Inflammatory macrophage (primary cell): ENCODE measurements around the gene LIN9.
"Not testable (repeated sequence)": the region's sequence is repeated elsewhere in the genome, so short reads cannot be mapped to it uniquely, and the experiment has no call there.

Source experiments
- DNase-seq, 2 donors: peaks; one replicate each; pipeline ENCODE4 v3.0.0-alpha.2; 2020 to 2022

LIN9 gene

DNA sequence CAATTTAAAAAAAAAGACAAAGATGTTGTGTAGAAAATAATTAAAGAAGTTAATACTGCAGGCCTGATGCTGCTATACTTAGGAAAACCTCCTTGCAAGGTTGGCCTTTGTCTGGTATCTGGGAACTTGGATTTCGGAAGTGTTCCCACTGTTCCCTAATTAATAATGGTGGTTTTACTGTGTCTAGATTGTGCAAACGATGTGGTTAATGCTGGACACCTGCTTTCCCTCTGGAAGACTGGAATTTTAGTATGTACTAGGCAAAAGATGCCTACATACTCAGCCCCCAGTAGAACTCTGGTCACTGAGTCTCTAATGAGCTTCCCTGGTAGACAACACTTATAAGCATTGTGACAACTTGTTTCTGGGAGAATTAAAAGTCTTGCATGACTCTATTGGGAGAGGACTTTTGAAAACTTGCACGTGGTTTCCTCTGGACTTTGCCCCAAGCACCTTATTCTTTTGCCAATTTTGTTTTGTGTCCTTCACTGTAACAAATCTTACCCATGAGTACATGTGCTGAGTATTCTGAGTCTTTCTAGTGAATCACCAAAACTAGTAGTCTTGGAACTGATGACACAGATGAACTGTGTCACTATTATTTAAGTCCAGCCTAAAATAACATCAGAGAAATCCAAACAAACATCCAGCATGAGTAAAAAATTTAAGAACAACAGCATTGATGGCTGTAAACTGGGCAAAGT, 40.4 kb downstream of the LIN9 start:
- DNase-seq = no peak

DNA sequence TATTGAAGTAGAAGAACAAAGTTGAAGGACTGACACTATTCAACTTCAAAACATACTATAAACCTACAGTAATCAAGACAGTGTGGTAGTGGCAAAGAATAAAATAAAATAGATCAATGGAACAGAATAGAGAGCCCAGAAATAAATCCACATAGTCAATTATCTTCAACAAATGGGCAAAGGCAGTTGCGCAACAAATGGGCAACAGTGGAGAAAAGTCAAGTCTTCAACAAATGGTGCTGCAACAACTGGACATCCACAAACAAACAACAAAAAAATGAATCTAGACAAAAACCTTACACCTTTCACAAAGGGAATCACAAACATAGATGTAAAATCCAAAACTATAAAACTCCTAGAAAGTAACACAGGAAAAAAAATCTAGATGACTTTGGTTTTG, 47.1 kb downstream of the LIN9 start:
- no peak for DNase-seq

DNA sequence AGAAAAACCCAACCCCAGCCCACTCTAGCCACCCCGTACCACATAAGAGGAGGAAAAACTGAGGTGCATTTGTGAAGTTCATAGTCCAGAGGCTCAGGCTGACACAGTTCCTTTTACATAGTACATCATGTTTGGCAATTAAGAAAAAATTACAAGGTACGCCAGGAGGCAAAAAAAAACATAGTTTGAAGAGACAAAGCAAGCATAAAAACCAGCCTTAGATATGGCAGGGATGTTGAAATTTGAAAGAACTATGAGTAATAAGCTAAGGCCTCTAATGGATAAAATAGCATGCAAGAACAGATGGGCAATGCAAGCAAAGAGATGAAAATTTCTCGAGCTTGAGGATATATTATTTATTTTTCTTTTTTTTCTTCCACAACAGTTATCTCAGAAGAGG, 53.6 kb downstream of the LIN9 start:
- DNase-seq = no peak

DNA sequence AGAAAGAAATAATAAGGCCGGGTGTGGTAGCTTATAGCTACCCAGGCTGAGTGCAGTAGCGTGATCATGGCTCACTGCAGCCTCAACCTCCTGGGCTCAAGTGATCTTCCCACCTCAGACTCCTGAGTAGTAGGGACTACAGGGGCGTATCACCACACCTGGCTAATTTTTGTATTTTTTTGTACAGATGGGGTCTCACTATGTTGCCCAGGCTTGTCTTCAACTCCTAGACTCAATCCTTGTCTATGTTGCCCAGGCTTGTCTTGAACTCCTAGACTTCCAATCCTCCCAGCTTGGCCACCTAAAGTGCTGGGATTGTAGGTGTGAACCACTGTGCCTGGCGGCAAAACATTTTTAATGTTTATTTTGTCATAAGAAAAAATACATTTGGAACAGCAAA, 55.0 kb downstream of the LIN9 start:
- DNase-seq = no peak

DNA sequence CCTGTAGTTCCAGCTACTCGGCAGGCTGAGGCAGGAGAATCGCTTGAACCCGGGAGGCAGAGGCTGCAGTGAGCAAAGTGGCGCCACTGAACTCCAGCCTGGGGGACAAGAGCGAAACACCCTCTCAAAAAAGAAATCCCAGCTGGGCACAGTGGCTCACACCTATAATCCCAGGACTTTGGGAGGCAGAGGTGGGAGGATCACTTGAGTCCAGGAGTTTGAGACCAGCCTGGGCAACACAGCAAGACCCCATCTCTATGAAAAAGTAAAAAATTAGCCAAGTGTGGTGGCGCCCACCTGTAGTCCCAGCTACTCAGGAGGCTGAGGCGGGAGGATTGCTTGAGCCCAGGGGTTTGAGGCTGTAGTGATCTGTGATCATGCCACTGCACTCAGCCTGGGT, 56.1 kb downstream of the LIN9 start:
- not testable (repeated sequence) for DNase-seq

DNA sequence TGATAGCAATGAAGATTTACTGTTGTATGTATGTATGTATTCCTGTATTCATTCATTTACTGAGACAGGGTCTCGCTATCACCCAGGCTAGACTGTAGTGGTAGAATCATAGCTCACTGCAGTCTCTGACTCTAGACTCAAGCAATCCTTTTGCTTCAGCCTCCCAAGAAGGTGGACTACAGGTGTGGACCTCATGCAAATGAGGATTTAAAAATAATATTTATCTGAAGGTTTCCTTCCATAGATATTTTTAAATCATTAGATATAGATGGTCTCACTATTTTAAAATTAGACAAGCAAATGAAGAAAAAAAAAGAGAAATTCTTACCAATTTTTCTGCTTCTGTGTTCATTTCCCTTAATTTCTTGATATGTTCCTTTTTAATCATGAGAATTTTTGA, 58.5 kb downstream of the LIN9 start:
- DNase-seq = no peak

DNA sequence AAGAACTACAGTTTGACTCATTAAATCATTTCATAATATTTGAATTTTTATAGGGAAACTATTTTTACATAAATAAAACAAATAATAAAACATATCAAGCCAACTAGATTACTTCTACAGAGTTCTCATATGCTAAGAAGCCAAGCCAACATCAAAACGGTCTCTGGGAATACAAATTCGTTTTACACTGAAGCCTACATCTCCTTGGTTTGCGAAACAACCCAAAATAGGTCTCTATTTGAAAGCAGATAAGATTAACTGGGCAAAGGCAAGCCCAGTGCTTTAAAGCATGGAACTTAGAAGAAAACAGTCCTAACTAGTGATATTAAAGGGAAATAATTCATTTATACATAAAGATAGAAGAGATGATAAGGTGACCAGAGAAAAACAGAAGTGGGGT, 60.2 kb downstream of the LIN9 start:
- DNase-seq = no peak

DNA sequence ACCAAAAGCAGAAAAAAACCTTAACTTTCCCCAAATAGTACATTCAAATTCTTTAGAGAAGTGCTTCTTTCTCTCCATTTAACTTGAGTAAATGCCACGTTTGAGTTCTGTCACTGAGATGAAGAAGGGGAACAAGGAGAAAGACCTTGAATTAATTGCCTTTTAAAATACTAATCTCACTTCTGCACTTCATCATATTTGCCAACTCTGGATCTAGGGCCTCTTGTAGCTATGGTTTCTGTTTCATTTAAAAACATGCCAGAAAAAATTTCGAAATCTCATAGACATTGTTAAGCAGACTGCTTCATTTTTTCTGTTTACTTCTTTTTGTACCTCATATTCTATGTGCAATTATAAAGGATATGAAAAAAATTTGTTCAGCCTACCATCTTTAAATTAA, 60.9 kb downstream of the LIN9 start:
- DNase-seq = peak; percentile 5 to 60

DNA sequence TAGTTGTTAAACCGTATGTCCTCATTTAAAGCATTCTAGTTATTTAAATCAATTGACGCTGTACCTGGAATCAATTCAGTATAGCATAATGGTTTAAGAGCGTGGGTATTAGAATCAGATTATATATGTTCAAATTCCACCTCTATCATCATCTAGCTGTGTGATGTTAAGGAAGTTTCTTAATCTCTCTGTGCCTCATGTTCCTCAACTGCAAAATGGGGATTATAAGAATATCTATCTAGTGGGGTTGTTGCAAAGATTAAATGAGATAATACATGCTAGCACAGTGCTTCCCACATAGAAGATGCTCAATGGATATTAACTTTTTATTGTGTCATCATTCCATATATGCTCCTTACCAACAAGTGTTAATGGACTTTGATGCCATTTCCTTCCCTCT, 69.5 kb downstream of the LIN9 start:
- no peak for DNase-seq

DNA sequence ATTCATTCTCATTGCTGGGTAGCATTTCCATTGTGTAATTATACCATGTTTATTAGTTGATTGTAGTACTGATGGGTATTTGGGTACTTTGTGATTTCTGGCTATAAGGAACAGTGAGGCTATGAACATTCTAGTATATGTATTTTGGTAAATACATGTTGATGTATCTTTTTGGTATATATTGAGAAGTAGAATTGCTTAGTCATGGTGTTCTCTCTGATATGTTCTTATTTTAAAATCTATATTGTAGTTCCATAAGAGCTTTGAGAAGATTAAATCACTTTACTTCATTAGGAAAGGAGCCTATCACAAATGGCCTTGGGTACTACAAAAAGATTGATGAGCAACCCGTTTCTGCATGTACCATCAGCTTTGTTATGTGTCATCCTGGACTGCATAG, 72.1 kb downstream of the LIN9 start:
- DNase-seq = no peak

DNA sequence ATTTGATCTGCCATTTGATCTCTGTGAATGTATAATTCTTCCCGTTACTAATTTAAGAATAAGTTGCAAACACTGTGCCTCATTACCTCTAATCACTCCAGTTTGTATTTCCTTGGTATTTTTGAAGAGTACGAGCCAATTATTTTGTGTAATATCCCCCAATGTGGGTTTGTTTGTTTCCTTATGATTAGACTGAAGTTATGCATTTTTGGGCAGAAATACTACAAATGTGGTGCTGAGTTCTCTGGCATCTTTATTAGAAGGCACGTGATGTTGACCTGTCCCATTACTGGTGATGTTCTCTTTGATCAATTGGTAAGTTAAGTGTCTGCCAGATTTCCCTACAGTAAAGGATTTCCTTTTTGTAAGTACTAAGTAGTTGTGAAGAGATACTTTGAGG, 75.2 kb downstream of the LIN9 start:
- no peak for DNase-seq

DNA sequence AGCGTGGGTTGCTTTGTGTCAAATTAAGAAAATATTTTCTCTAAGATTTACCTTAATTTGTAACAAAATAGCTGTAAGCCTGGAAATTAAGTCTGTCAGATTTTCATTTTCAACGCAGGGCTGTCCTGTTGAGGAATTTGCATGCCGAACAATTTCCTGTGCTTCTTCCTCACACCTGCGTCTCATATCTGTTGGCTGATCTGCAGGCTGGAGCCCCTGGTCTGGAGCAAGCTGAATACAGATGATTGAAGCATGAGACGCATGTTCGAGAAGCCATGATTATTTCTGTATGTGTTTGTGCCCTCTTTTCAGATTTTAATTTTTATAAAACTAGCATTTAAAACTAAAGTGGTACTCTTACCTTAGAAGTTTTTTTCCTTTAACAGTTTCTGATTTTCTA, 75.7 kb downstream of the LIN9 start:
- no peak for DNase-seq

DNA sequence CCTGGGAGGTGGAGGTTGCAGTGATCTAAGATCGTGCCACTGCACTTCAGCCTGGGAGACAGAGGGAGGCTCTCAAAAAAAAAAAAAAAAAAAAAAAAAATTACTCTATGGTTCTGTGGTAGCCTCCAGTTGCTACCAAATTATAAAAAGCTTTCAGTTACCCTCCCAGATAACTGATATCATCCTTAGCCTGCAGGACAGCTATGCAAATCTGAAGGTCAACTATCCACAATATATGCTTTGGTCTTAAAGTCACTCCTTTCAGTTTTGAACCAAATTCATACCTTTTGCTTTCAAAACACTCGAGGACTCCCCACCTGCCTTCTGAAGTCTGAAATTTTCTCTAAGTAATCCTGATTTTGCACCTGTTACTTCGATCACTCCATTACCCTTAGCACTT, 82.4 kb downstream of the LIN9 start:
- no peak for DNase-seq

DNA sequence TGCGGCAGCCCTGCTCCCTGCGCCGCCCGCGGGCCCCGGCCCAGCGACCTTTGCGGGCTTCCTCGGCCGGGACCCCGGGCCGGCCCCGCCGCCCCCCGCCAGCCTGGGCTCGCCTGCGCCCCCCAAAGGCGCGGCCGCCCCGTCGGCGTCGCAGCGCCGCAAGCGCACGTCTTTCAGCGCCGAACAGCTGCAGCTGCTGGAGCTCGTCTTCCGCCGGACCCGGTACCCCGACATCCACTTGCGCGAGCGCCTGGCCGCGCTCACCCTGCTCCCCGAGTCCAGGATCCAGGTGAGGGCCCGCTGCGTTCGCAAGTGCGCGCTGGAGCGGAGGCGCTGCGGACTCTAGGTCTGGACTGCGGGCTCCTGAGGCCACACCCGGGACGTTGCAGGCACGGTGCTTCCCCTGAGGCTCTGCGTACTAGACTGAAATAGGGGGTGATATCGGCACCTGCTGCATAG, 85.1 kb downstream of the LIN9 start:
- DNase-seq = peak in 1 of 2 donors; percentile 5

DNA sequence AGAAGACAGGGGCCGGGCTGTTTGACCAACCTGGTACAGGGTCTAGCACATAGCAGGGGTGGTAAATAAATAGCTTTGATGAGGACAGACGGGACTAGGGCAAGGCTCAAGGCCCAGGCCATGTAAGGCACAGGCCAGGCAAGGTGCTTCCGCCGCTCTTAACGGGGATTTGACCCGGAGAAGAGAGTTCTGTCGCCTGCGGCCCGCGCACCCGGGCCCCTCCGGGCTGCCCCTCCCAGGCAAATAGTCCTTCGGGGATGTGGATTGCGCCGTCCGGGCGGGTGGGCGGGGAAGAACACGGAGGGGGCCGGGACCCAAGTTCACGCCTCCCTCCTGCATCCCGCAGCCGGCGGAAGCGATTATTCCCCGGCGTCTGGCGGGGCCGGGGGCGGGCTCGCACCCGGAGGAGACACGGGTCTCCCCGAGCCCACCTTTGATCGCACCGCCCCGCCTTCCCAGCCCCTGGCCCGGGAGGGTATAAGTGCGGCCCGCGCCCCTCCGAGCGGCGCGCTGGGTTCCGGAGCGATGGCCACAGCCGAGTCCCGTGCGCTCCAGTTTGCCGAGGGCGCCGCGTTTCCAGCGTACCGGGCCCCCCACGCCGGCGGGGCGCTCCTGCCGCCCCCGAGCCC, 85.7 kb downstream of the LIN9 start, which contains the start of gene MIXL1:
TSS of gene MIXL1 (plus strand) at position 508 of the 629 bp plus-strand sequence. CDS start at position 526, 18 bp downstream.
- no peak for DNase-seq

DNA sequence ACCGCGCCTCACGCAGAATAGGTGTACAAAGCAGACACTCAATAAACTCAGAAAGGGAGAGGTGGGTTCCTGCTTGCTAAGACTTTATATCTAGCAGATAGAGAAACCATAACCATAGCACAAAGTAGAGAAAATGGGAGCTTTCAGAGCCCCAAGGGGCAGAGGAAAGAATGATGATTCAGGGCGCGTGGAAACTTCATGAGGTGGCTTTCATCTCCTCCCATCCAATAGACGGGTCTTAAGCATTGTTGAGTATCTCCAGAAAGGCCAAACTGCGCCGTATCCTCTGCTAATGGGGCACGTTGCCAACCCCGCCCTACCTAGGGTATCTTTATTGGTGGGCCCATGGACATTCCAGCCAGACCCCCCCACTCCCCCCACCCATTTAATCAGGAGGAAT, 86.3 kb downstream of the LIN9 start:
- DNase-seq = no peak

DNA sequence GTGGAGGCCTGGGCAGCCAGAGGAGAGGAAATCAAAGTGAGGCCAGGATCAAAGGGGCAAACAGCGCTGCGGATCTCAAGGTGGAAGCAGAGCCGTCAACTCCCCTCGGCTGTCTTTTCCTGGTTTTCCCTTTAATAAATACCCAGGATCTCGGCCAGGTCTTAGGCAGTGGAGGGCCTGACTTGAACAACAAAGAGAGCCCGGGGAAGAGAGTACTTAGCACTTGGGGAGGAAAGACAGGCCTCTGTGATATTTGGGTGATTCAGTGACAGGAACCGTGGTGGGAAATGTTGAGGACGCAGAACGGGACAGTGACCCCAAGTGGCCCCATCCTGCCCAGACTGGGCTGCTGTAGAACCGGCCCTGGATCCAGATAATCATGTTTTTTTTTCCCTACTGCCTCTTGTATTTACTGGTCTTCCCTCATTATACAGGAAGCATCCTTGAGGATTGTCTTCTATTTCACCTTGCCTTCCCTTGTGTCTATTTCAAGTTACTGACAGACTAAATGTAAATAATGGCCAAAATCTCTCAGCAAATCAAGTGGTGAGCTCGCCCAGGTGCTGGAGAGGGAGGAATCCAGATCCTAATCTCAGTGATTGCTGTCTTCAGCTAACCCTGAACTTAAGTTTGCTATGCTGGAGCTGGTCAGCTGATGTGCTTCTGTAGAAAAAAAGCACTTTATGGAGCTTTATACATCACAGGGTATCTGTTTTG, 88.3 kb downstream of the LIN9 start:
- no peak for DNase-seq

DNA sequence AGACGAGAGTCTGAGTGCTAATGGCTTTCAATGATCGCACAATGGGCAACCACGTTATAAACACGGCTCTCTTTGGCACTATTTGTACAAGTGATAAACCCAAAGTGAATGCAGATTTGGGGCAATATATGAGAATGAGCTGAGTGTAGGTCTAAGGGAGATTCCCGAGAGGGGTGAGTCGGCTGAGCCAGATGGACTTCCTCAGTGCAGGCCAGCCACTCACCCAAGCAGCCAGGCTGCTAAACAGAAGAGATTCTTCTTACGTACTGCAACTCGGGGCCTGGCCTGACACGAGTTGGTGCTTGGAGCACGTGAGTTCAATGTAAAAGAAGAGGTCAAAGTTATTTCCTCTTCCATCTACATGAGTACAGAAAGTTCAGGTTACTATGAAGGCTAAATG, 91.7 kb downstream of the LIN9 start:
- no peak for DNase-seq

DNA sequence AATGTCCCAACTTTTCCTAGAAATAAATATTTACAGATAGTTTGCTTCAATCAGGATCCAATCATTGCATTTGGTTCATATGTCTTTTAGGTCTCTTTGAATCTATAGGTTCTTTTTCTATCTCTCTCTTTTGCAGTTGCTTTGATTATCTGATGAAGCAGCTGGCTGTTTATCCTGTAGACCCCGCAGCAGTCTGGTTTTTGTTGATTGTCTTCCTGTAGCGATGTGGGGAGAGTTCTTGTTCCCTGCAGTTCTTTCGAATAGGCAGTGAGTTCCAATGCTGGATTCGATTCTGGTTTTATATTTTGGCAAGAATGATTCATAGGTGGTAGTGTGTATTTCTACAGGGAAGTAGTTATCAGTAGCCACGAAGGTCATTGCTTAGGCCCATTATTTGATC, 92.9 kb downstream of the LIN9 start:
- DNase-seq = no peak

DNA sequence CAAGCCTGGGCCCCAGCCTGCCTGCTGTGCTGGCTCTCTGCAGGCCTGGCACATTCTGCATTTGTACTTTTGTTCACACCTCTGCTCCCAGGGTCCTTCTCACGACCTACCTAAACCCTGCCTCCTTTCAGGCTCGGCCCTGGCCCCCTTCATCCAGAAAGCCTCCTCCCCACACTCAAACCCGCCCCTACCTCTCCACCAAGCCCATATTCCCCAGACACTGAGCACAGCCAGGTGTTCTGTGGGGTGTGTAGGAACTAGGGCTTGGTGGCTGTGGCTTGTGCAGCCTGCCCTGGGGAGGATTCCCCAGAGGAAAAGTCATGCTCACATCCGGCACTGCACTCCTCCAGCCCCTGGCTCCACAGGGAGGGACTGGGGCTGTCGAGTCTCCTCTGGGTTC, 93.7 kb downstream of the LIN9 start:
- DNase-seq = no peak

DNA sequence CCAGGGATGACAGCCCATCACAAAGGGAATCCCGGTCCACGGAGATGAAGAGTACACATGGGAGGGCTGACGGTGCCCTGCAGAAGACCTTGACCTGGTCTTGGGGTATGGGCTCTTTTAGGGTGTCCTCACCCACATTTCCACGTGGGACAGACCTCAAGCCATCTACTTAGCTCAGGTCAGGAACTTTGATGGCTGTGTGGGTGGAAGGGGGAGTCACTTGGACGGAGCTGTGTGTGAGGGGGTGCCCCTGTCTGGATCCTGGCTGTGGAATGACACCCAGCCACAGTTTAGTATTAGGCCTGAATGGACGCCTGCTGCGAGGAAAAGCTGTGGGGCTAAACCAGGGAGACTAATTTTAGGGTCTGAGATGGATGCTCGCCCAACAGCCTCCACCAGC, 96.4 kb downstream of the LIN9 start:
- DNase-seq = no peak

DNA sequence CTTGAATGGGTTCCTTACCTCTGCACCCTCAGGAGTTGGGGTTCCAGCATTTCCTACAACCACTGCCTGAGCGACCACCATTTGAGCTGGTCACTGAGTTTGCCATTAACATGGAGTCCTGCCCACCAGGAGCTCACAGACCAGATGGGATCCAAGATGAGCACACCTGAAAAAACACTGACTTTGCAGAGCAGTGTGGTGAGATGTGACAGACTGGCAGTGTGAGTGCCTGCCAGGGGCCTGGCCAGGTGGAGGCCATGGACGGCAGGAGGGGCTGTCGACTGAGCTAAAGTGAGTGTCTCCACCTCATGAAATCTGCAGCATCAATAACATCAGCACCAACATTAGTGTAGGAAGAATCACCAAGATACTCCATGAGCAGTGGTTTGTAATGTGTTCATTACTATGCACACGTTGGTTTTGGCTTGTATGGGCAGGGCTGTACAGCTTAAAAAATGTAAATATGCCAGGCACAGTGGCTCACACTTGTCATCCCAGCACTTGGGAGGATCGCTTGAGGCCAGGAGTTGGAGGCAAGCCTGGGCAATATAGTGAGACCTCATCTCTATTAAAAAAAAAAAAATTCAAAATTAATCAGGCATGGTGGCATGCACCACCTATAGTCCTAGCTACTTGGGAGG, 97.7 kb downstream of the LIN9 start:
- no peak for DNase-seq

DNA sequence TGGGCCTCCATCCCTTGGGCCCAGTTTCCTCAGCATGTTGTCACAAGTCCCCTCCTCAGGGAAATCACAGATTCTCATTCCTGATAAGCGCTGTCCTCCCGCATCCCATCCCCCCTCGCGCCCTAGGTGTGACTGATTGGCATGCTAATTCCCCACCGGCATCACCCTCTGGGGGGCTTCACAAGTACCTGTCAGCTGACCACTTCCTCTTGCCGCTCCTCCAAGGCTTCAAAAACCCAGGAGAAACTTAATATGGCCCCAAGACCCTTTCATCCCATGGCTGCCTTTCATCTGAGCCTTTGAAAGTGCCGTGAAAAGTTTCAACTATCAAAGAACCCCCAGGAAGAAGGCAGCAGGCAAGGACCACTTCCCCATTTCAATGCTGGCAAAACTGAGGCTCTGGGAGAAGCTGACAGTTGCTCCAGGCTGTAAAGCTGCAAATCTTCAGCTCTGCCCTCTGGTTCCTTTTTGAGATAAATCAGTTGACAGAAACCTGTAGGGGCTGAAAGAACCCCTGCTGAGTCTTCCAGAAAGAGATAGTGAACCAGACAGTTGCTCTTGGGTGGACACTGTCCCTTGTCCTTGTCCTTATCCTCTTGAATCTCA, 98.3 kb downstream of the LIN9 start:
- no peak for DNase-seq
